ENCODE data around the gene RNF213.
"Not testable (repeated sequence)": the region's sequence is repeated elsewhere in the genome, so short reads cannot be mapped to it uniquely, and the experiment has no call there.

RNF213 gene

DNA sequence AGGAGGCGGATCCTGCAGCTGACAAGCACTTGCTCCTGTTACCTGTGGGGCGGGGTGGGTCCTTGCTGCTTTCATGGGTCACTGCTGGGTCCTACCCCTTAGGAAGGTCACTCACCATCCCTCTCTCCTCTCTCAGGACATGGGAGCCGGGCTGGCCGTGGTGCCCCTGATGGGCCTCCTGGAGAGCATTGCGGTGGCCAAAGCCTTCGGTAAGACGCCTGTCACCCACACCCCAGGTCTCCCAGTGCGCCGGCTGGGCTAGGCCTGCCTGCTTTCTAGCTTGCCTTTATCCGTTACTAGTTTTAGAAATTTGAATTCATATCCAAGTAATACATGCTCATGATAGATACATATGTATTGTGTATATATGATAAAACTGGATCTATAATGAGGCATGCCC lies 23.3 kb upstream of the RNF213 start:
- no peak for DNase-seq
- Mint-ChIP-seq H3K9me3 (peaks cover 11% of the 10 kb centered on the region), H3K27me3 (no peaks in the 10 kb centered on the region), H3K4me1 (ENCODE audit: low read depth) (no peaks in the 10 kb centered on the region), H3K36me3 (ENCODE audit: low read depth) (peaks cover 73% of the 10 kb centered on the region), H3K4me3 (no peak overlapping the region), H3K27ac (no peak overlapping the region)

DNA sequence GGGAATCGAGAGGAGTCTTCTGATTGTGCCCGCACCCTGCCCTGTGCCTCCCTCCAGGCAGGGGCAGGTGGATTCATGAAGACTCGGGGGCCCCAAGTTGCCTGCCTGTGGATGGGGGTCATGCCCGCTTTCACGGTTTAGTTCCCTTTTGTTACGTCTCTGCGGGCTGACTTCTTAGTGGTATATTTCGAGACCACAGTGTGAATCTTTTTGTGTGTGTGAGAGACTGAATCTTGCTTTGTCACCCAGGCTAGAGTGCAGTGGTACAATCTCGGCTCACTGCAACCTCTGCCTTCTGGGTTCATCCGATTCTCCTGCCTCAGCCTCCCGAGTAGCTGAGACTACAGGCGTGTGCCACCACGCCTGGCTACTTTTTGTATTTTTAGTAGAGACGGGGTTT lies 18.1 kb upstream of the RNF213 start:
- no peaks in the 10 kb centered on the region for H3K27me3 Mint-ChIP-seq
- DNase-seq = no peak
- H3K36me3 Mint-ChIP-seq (ENCODE audit: low read depth) = peaks cover 49% of the 10 kb centered on the region
- no peaks in the 10 kb centered on the region for H3K9me3 Mint-ChIP-seq
- H3K4me3 Mint-ChIP-seq = no peak overlapping the region
- H3K27ac Mint-ChIP-seq = no peak overlapping the region
- no peaks in the 10 kb centered on the region for H3K4me1 Mint-ChIP-seq (ENCODE audit: low read depth)

GRCh38 chr17:80243526-80244433 lies 16.9 kb upstream of the RNF213 start:
- Mint-ChIP-seq H3K4me1 (ENCODE audit: low read depth) (no peaks in the 10 kb centered on the region), H3K27ac (no peak overlapping the region), H3K36me3 (ENCODE audit: low read depth) (peaks cover 39% of the 10 kb centered on the region), H3K4me3 (no peak overlapping the region), H3K27me3 (no peaks in the 10 kb centered on the region), H3K9me3 (no peaks in the 10 kb centered on the region)
- DNase-seq = no peak

DNA sequence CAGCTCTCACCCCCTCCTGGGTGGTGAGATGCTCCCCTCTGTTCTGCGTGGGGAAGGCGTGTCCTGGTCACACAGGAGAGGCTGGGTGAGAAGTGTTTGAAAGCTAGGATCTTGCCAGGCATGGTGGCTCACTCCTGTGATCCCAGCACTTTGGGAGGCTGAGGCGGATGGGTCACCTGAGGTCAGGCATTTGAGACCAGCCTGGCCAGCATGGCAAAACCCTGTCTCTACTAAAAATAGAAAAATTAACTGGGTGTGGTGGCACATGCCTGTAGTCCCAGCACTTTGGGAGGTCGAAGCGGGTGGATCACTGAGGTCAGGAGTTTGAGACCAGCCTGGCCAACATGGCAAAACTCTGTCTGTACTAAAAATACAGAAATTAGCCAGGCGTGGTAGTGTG lies 16.2 kb upstream of the RNF213 start:
- H3K4me3 Mint-ChIP-seq; H3K27ac Mint-ChIP-seq; DNase-seq; H3K27me3 Mint-ChIP-seq; H3K9me3 Mint-ChIP-seq; H3K4me1 Mint-ChIP-seq (ENCODE audit: low read depth): not testable (repeated sequence)
- H3K36me3 Mint-ChIP-seq (ENCODE audit: low read depth) = peaks cover 42% of the 10 kb centered on the region

DNA sequence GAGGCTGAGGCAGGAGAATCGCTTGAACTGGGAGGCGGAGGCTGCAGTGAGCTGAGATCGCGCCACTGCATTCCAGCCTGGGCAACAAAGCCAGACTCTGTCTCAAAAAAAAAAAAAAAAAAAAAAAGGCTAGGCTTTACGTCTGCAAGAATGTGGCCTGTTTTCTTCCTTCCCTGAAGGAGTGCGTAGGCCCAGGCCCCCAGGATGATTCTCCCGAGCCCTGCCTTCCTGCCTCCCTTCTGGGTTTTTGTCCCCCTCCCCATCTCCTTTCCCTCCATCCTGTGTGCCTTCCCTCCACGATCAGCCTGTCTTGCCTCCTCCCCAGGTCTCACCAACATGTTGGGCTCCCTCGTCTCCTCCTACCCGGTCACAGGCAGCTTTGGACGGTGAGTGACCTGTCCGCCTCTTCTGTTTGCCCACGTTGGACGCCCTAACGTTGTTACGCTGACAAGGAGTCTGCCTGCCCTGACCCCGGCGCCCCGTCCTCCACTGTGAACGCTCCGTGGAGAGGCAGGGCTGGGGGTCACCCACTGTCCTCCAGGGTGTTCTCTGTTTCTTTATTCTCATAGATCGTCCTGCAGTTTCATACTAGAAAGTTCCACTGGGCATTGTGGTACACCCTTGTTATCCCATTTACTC lies 15.7 kb upstream of the RNF213 start:
- no peaks in the 10 kb centered on the region for H3K9me3 Mint-ChIP-seq
- no peak for DNase-seq
- H3K27ac Mint-ChIP-seq = no peak overlapping the region
- H3K27me3 Mint-ChIP-seq = no peaks in the 10 kb centered on the region
- no peak overlapping the region for H3K4me3 Mint-ChIP-seq
- H3K4me1 Mint-ChIP-seq (ENCODE audit: low read depth) = no peaks in the 10 kb centered on the region
- H3K36me3 Mint-ChIP-seq (ENCODE audit: low read depth) = peaks cover 39% of the 10 kb centered on the region

GRCh38 chr17:80245566-80246265 lies 14.9 kb upstream of the RNF213 start:
- Mint-ChIP-seq H3K36me3 (ENCODE audit: low read depth) (peaks cover 37% of the 10 kb centered on the region), H3K4me1 (ENCODE audit: low read depth) (no peaks in the 10 kb centered on the region), H3K4me3 (no peak overlapping the region), H3K27ac (no peak overlapping the region), H3K9me3 (no peaks in the 10 kb centered on the region), H3K27me3 (no peaks in the 10 kb centered on the region)
- no peak for DNase-seq

DNA sequence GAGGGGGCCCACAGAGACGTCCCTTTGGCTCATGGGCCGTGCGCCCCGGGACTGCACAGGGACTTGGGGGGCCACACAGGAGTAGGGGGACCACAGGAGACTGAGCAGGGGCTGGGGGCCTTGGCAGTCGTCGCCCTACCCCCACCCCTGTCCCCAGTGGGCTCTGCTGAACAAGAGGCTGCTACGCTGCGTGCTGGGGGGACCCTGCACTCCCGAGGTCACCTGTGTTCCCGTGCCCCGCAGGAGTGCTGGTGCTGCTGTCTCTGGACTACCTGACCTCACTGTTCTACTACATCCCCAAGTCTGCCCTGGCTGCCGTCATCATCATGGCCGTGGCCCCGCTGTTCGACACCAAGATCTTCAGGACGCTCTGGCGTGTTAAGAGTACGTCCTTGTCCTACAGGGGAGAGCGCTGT lies 14.4 kb upstream of the RNF213 start:
- no peaks in the 10 kb centered on the region for H3K27me3 Mint-ChIP-seq
- no peak for DNase-seq
- H3K9me3 Mint-ChIP-seq = no peaks in the 10 kb centered on the region
- no peaks in the 10 kb centered on the region for H3K4me1 Mint-ChIP-seq (ENCODE audit: low read depth)
- no peak overlapping the region for H3K27ac Mint-ChIP-seq
- peaks cover 33% of the 10 kb centered on the region for H3K36me3 Mint-ChIP-seq (ENCODE audit: low read depth)
- no peak overlapping the region for H3K4me3 Mint-ChIP-seq

DNA sequence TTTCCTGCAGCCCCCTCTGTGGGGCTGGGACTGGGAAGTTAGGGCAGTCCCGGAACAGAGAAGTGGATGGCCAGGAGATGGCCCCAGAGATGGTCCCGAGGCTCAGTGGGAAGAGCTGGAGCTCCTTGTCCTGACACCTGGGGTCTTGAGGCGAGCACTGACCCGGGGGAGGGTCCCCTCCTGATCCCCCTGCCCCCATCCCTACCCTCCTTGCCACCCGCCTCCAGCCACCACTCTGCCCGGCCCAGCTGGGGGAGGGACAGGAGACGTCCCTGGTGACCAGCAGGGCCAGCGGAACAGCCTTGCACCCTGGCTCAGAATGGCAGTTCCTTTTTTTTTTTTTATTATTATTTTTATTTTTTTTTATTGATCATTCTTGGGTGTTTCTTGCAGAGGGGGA lies 13.9 kb upstream of the RNF213 start:
- H3K36me3 Mint-ChIP-seq (ENCODE audit: low read depth) = peaks cover 30% of the 10 kb centered on the region
- peaks cover under 1% of the 10 kb centered on the region for H3K4me1 Mint-ChIP-seq (ENCODE audit: low read depth)
- DNase-seq = no peak
- H3K27me3 Mint-ChIP-seq = no peaks in the 10 kb centered on the region
- no peak overlapping the region for H3K27ac Mint-ChIP-seq
- no peaks in the 10 kb centered on the region for H3K9me3 Mint-ChIP-seq
- no peak overlapping the region for H3K4me3 Mint-ChIP-seq

GRCh38 chr17:80247561-80247960 lies 13.1 kb upstream of the RNF213 start:
- Mint-ChIP-seq H3K9me3 (no peaks in the 10 kb centered on the region), H3K27ac (no peak overlapping the region), H3K4me3 (no peak overlapping the region), H3K4me1 (ENCODE audit: low read depth) (peaks cover 9% of the 10 kb centered on the region), H3K36me3 (ENCODE audit: low read depth) (peaks cover 25% of the 10 kb centered on the region), H3K27me3 (no peaks in the 10 kb centered on the region)
- no peak for DNase-seq

- peaks cover 16% of the 10 kb centered on the region for H3K4me1 Mint-ChIP-seq (ENCODE audit: low read depth)
These were observed 12.4 kb upstream of the RNF213 start for GRCh38 chr17:80248001-80248893.

DNA sequence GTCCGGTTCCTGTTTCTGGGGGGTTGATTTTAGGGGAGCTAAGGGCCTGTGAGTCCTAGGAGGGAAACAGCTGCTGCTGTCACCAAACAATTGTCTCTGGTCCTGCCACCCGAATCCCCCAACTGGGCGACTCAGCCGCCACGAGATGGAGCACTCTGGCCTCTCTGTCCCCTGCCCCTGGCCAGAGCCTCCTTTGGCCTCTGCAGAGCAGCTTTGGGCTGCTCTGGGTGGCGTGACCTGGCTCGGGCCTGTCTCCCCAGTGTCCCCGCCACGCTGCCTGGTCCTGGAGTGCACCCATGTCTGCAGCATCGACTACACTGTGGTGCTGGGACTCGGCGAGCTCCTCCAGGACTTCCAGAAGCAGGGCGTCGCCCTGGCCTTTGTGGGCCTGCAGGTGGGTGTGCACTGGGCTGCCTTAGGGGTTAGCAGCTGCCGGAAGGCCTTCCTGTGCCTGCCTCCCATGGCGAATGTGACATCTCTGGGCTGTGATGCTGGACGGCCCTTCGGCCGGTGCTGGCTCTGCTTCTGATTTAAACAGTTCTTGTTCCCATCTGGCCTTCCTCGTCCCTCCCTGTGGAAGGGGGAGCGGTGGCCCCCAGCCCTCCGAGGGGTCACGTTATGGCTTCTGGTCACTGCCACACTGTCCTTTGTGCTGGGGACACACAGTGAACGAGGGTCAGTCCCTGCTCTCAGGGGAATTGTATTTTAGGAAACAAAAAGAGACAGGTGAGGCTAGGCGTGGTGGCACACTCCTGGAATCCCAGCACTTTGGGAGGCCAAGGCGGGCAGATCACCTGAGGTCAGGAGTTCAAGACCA lies 11.6 kb upstream of the RNF213 start:
- H3K27ac Mint-ChIP-seq = no peak overlapping the region
- peaks cover 24% of the 10 kb centered on the region for H3K4me1 Mint-ChIP-seq (ENCODE audit: low read depth)

More at GRCh38 chr17:80248001-80248893, 12.4 kb upstream of the RNF213 start:
- Mint-ChIP-seq H3K9me3 (no peaks in the 10 kb centered on the region), H3K27ac (no peak overlapping the region), H3K4me3 (no peak overlapping the region), H3K27me3 (no peaks in the 10 kb centered on the region), H3K36me3 (ENCODE audit: low read depth) (peaks cover 19% of the 10 kb centered on the region)
- DNase-seq = no peak

DNA sequence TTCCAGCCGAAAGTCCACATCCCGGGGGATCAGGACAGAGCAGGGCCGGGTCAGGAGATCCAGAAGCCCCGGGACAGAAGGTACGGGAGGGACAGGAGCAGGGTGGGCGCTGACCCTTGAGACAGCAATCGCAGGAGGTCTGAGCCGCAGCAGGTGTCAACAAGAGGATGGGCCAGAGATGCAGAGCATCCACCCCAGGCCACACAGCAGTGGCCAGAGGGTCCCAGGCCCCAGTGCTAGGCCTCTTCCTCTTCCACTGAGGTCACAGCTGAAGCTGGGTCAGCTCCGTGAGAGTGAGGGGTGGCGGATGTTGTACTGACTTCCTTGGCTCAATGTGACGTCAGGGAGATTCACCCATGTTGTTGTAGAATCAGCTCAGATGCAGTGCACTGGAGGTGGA lies 8.7 kb upstream of the RNF213 start:
- no peak for DNase-seq
- H3K4me1 Mint-ChIP-seq (ENCODE audit: low read depth) = peaks cover 51% of the 10 kb centered on the region
- no peaks in the 10 kb centered on the region for H3K9me3 Mint-ChIP-seq
- H3K27ac Mint-ChIP-seq = peak overlapping the region; percentile 49
- no peak overlapping the region for H3K4me3 Mint-ChIP-seq
- H3K27me3 Mint-ChIP-seq = no peaks in the 10 kb centered on the region
- H3K36me3 Mint-ChIP-seq (ENCODE audit: low read depth) = peaks cover 6% of the 10 kb centered on the region

More for the DNA sequence above, 11.6 kb upstream of the RNF213 start:
- DNase-seq = no peak
- Mint-ChIP-seq H3K9me3 (no peaks in the 10 kb centered on the region), H3K4me3 (no peak overlapping the region), H3K27me3 (no peaks in the 10 kb centered on the region), H3K36me3 (ENCODE audit: low read depth) (peaks cover 18% of the 10 kb centered on the region)

- H3K27ac Mint-ChIP-seq = peak overlapping the region; percentile 99
- no peaks in the 10 kb centered on the region for H3K27me3 Mint-ChIP-seq
- DNase-seq = peak; percentile 91
- H3K4me1 Mint-ChIP-seq (ENCODE audit: low read depth) = peaks cover 58% of the 10 kb centered on the region
- no peaks in the 10 kb centered on the region for H3K9me3 Mint-ChIP-seq
- peaks cover 6% of the 10 kb centered on the region for H3K36me3 Mint-ChIP-seq (ENCODE audit: low read depth)
- H3K4me3 Mint-ChIP-seq = no peak overlapping the region
These were observed 7.8 kb upstream of the RNF213 start for GRCh38 chr17:80252871-80253270.
